Eye (tissue), 1 donor: ENCODE data around the gene VCAN.

Source experiments
- DNase-seq: peaks from one replicate; pipeline ENCODE4 v3.0.0-alpha.2; 2015

The VCAN gene

GRCh38 chr5:83498585-83498984, 27.0 kb downstream of the VCAN start:
- DNase-seq, result no peak

DNA sequence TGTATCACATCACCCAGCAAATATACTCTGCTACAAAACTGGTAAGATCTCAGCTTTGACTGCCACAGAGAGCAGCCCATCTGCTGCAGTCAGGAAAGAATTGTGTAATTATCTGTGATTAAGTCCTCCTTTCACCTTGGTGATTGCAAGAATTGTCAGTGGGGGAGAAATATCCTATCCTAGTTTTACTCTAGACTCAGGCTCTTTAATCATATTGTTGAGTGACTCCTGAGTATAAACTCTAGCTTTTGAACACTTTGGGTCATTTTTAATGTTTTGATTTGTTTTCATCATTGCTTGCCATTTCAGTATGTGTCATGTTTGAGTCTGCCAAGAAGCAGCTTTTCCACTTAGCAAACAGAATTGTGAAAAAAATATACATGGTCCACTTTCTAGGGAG, 32.1 kb downstream of the VCAN start:
- no peak for DNase-seq

- DNase-seq, result no peak
Observed at GRCh38 chr5:83507431-83507830, 35.9 kb downstream of the VCAN start.

DNA sequence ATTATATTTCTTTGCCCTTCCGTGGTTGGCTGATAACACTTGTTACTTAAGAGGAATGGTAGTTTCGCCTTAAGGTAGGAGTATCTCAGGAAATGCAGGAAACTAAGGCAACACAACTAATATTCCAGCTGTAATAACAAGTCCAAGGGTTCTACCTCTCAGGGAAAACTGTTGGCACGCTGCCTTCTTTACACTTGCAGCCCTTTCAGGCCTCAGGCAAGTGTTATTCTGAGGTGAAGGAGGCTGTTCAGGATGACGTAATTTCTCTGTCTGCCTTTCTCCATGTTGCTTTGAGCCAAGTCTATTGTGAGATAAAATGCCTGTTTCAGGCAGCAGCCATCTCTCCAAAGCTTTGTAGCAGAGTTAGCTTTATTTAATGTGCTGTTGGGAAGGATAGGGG, 38.0 kb downstream of the VCAN start:
- DNase-seq, result peak; percentile 68

GRCh38 chr5:83510260-83510659, 38.7 kb downstream of the VCAN start:
- peak; percentile 20 for DNase-seq

DNA sequence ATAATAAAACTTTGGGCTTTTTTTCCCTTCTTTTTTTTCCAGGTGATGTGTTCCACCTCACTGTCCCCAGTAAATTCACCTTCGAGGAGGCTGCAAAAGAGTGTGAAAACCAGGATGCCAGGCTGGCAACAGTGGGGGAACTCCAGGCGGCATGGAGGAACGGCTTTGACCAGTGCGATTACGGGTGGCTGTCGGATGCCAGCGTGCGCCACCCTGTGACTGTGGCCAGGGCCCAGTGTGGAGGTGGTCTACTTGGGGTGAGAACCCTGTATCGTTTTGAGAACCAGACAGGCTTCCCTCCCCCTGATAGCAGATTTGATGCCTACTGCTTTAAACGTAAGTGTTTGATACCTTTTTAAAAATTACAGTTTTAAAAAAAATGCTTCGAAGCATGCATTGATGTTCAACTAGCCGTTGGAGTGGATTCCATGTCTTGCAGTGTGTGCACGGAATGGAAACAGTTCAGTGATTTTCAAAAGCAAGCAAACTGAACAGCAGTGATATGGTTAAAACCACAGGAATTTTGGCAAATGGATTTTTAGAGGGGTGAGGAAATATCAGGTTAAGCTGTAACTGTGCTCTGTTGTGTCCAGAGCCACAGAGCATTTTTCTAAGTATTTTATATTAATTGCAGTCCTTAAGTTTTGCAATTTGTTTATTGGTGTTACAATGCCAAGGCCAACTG, 40.7 kb downstream of the VCAN start:
- no peak for DNase-seq

DNA sequence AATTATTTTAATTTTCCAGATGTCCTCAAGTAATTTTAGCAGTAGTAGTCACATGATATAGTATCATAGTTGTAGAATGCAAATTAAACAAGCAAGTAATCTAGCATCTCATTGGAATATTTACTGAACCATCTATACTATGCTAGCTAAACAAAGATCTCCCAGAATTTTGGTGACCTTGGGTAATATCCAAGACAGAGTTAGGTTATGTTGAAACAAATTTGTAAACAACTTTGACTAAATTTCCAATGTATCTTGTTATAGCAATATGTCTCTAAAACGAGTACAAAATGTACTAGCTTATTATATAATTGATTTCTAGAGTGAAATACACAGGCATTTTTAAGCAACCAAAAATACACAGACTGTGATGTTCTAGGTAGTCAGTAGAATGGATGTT, 41.5 kb downstream of the VCAN start:
- DNase-seq, result no peak

DNA sequence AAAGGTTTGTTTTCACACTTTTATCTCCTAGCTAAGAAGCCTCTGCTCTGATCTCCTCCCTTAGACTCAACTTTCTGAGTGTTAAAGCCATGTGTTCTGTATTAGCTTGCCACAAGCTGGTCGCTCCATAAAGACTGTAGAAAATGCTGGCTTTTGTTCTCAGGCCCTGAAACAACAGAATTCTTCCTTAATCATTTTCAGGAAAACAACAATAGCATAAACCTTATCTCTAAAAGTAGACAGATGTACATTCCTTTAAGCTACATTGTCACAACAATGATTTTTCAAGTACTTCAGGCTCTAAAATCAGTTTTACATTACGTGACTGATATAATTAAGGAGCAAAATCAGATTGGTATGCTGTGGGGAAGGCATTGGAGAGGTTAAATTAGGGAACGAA, 41.9 kb downstream of the VCAN start:
- peak; percentile 40 for DNase-seq

DNA sequence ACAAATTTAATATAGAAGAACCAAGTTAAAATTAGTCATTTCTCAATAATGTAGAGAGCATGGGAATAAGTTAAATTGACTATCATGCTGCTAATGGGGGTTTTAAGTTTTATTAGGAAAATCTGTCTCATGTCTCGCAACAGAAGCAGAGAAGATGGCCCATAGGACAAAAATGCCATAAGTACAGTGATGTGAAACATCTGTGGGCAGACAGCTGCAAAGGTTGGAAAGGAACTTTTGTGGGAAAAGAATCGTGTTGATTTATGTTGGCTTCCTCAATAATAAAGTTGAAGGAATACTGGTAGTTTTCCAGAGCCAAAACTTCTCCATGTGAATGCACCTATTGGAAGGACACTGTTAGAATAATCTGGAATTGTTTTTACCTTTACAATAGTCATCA, 44.8 kb downstream of the VCAN start:
- peak; percentile 51 for DNase-seq

- DNase-seq, result peak; percentile 45
Observed at GRCh38 chr5:83517072-83517687, 45.6 kb downstream of the VCAN start.

DNA sequence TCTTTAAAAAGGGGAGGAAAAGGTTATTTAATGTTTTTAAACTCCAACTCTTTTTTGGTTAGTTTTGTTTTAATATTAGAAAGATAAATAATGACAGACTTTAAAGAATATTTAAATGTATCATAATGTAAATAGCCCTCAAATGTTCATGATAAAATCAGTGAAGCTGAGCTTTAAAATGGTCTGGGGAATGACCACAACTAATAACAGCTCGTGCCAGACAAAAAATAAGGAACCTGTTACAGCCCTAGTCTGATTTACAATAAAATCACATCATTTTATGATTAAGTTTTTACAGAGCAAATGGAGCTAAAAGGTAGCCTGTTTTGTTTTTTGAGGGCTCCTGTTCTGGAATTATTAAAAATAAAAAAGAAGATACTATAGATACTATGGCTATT, 46.1 kb downstream of the VCAN start:
- DNase-seq, result no peak

DNA sequence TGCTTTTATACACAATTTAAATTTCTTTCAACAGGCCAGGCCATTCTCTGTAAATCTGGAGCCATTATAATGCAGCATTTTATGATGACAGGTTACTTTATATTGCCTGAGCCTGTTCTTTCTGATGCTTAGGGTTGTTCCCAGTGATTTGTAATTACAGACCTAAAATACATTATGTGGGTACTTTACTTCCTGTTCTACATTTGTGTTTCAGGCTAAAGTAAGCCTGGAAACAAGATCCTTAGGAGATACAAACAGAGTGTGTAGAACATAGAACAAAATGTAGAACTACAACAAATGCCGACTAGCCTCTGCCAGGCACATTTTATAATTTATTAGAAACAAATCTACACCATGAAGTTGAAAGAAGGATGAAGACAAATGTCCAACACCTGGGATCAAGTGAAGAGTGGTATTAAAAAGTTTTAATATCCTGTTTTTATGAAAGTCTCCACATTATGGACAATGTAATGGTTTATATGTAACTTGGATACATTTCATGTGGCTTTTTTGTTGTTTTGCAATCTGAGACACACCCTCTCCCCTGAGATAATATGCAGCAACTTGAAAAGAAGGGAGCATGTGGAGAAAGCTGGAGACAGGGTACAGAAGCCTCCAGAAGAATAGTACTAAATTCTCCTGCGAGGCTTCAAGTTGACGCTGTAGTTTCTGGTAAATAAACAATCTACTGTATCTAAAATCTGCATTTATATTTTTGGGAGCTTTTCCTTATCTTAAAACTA, 46.9 kb downstream of the VCAN start:
- no peak for DNase-seq

DNA sequence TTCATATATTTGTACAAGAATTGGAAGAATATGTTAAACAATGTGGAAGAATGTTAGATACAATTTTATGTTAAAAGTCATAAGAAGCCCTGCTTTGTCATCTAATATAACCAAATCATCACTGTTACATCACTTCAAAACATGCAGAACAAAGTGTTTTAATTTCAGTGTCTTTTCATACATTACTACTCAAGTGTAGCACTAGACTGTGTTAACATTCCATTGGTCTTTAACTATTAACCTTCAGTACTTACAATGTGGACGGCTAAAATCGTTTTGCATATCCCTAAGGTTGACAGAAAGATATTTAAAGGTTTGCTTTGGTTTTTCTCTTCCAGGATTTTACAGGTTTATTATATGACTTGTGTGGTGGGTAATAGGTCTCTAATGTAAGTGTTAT, 50.9 kb downstream of the VCAN start:
- DNase-seq, result no peak

GRCh38 chr5:83523929-83524328, 52.4 kb downstream of the VCAN start:
- DNase-seq, result no peak

- DNase-seq, result no peak
Observed at GRCh38 chr5:83524345-83524744, 52.8 kb downstream of the VCAN start.

DNA sequence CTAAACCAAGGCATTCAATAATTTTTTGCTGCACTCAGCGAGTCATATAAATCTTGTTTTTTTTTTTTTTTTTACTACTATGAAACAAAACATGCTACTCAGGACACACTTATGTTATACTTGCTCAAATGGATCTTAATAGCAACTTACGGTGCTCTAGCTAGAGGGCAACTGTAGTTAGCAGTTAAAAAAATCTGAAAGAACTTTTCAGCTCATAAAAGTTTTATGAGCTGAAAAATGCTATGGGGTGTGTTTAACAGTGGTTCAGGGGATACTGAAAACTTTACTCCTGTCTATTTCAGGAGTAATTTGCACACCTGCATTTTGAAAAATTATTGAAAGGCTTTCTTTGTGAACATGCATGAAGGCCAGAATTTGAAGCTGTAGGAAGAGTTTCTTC, 53.4 kb downstream of the VCAN start:
- no peak for DNase-seq

DNA sequence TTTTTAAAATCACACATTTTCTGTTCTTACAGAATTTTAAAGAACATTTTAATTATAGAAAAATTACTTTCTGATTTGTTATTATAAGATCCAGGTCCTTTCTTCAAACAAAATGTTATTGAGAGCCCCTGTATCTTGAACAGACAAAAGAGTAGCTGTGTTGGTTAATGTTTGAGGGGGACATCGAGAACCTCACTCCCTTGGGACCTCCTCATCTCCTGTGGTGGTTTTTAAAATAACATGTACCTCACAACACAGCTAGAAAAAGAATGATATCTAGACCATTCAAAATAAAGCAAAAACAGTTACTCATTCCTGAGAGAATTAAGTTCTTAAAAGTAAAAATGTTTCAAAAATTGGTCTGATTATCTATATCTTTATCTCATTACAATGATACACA, 54.7 kb downstream of the VCAN start:
- no peak for DNase-seq

DNA sequence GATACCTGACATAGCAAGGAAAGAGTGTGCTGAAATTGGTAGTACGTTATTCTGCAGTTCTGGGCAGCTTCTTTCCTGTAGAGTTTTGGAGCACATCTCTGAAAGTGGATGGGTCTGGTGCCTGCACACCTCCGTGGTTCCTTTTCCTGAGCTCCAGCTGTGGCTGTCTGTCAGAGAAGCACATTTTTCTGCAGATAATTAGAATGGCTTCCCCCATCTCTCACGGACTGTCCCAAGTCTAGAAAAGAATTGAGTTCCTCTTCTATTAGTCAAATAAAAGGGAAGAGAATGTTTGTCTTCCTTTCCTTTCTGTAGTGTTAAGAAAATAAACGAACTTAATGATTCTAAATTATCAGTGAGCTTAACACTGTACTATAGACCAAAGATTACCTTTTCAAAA, 55.7 kb downstream of the VCAN start:
- DNase-seq, result no peak

DNA sequence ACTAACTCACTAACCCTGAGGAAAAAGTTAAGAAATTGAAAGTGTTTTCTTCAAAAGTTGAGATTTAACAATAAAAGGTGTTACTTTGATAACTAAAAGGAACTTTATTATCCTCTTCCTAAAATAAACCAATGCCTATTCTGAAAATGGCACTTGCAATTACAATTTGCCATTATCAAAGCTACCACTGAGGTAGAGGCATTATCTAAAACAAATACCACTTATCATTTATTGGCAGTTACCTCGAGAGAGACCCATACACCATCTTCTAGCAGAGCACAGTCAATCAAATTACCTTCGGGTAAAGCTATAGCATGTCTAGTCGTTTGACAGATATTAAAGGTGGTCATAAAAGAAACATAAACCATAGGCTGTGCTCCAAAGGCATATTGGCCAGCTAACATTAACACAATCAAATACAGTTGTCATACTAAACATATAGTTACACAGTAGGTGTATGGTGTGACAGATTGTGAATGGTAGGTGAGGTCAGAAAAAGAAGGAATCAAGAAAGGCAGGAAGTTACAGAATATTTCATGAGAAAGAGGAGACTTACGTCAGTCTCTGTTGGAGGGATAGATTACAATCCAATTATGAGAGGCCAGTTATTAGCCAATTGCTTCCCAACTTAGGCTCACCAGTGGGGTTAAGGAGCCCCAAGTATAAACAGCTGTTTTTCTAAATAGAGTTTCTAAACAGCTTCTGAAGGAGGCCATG, 56.3 kb downstream of the VCAN start:
- DNase-seq, result no peak

- DNase-seq, result no peak
Observed at GRCh38 chr5:83528439-83528769, 56.9 kb downstream of the VCAN start.

DNA sequence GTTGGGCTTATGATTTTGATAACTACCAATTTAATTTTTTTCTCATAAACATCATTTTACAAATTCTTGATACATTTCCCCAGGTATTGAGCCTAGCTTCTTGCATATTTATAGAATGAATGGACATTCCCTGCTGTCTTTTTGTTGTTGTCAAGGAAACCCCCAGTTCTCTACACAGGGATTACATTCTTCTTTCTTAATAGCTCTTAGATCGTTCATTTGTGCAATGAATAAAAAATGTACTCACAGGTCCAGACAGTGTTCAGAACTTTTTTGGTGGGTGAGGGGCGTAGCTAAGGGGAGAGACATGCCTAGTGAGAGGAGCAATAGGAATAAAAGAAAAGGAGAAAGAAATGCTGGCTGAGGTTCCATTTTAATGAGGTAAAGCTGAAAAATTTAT, 58.6 kb downstream of the VCAN start:
- DNase-seq, result peak; percentile 13

DNA sequence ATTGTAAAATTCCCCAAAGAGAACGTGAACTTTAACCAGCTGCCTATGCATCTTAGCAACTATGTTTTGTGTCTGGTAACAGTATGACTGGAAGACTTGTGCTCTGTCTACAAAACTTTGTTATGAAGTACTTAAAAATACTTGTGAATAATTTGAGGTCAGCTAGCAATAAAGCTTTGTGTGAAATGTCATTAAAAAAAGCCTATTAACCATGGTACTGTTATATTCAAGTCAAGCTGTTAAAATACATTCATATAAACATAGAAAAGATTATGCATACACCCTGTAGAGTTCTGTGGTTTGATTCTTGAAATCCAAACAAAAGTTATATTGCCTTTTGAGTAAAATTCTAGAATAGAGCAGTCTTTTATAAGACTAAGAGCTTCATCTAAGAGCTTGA, 60.1 kb downstream of the VCAN start:
- no peak for DNase-seq

DNA sequence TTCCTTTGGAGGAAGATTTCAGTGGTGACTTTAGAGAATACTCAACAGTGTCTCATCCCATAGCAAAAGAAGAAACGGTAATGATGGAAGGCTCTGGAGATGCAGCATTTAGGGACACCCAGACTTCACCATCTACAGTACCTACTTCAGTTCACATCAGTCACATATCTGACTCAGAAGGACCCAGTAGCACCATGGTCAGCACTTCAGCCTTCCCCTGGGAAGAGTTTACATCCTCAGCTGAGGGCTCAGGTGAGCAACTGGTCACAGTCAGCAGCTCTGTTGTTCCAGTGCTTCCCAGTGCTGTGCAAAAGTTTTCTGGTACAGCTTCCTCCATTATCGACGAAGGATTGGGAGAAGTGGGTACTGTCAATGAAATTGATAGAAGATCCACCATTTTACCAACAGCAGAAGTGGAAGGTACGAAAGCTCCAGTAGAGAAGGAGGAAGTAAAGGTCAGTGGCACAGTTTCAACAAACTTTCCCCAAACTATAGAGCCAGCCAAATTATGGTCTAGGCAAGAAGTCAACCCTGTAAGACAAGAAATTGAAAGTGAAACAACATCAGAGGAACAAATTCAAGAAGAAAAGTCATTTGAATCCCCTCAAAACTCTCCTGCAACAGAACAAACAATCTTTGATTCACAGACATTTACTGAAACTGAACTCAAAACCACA, 67.4 kb downstream of the VCAN start:
- no peak for DNase-seq
